SK-N-MC (cell line): ENCODE measurements around the gene ASZ1.
"Not testable (repeated sequence)": the region's sequence is repeated elsewhere in the genome, so short reads cannot be mapped to it uniquely, and the experiment has no call there.

Experiments used
- DNase-seq: peaks from one replicate; pipeline ENCODE4 v3.0.0-alpha.2; 2011; ENCODE audit warnings: low read depth, low spot score
- H3K27ac ChIP-seq: fragments of 200-600 bp; sonication (generic); 2 replicates; pipeline ENCODE4 v1.5.1; 2016; ENCODE audit warnings: mixed run types
- H3K36me3 ChIP-seq: fragments of 200-600 bp; sonication (generic); 2 replicates; pipeline ENCODE4 v1.6.1; 2017; ENCODE audit warnings: antibody characterized with exemption, low read length, mixed read lengths; ENCODE audit not compliant: insufficient read depth
- H3K4me3 ChIP-seq: fragments of 200-600 bp; sonication (generic); 2 replicates; pipeline ENCODE4 v1.5.1; 2016
- H3K9ac ChIP-seq: fragments of 200-600 bp; sonication (generic); 2 replicates; pipeline ENCODE4 v1.8.0; 2017; ENCODE audit warnings: mixed run types, mixed read lengths; ENCODE audit not compliant: insufficient read length
- H3K9me3 ChIP-seq: fragments of 200-600 bp; sonication (generic); 2 replicates; pipeline ENCODE4 v1.6.1; 2017; ENCODE audit warnings: low read depth, mild to moderate bottlenecking, antibody characterized with exemption, low read length, moderate library complexity, mixed read lengths
- EZH2 ChIP-seq: fragments of 200-600 bp; sonication (generic); IDR thresholded peaks from one replicate; pipeline ENCODE4 v1.6.1; 2017; ENCODE audit warnings: antibody characterized with exemption
- FOXP2 ChIP-seq: optimal IDR thresholded peaks from 2 replicates; pipeline ENCODE3; 2011; ENCODE audit warnings: mild to moderate bottlenecking, moderate library complexity; ENCODE audit not compliant: insufficient read depth; ENCODE audit errors: extremely low read length, control extremely low read depth
- POLR2AphosphoS5 ChIP-seq: IDR thresholded peaks from 2 replicates; pipeline ENCODE4 v1.6.1; 2012; ENCODE audit warnings: mild to moderate bottlenecking, low read depth, low read length, borderline replicate concordance

ASZ1 gene

GRCh38 chr7:117427258-117427701, at the start of gene ASZ1:
Gene ASZ1, minus strand, starts transcription at chr7:117427493. Its CDS starts 33 bp downstream, at chr7:117427460.
- Histone ChIP-seq H3K4me3 (no peak within 1 kb of the TSS), H3K9ac (no peak within 1 kb of the TSS), H3K9me3 (no peaks in the 10 kb centered on the region), H3K27ac (no peak within 1 kb of the TSS), H3K36me3 (no peaks in the 10 kb centered on the region)
- DNase-seq: no peak
- TF ChIP-seq FOXP2 (no peak), POLR2AphosphoS5 (no peak), EZH2 (no peak)

GRCh38 chr7:117476557-117477215, 49.4 kb upstream of the ASZ1 start:
- Histone ChIP-seq H3K27ac (no peak overlapping the region), H3K4me3 (no peak overlapping the region), H3K9me3 (no peaks in the 10 kb centered on the region), H3K36me3 (no peaks in the 10 kb centered on the region), H3K9ac (no peak overlapping the region)
- TF ChIP-seq FOXP2 (no peak), POLR2AphosphoS5 (no peak), EZH2 (no peak)
- DNase-seq: no peak

- Histone ChIP-seq H3K36me3 (no peaks in the 10 kb centered on the region), H3K9ac (no peak overlapping the region), H3K4me3 (no peak overlapping the region), H3K27ac (no peak overlapping the region), H3K9me3 (no peaks in the 10 kb centered on the region)
- no peak for TF ChIP-seq FOXP2
- no peak for TF ChIP-seq EZH2
- TF ChIP-seq POLR2AphosphoS5: no peak
- no peak for DNase-seq
These were observed 45.0 kb upstream of the ASZ1 start for GRCh38 chr7:117472335-117472734.

GRCh38 chr7:117470777-117471176, 43.5 kb upstream of the ASZ1 start:
- Histone ChIP-seq H3K36me3 (no peaks in the 10 kb centered on the region), H3K9me3 (no peaks in the 10 kb centered on the region), H3K27ac (no peak overlapping the region), H3K4me3 (no peak overlapping the region), H3K9ac (no peak overlapping the region)
- DNase-seq: no peak
- no peak for TF ChIP-seq EZH2
- TF ChIP-seq FOXP2: no peak
- TF ChIP-seq POLR2AphosphoS5: no peak

GRCh38 chr7:117468174-117468573, 40.9 kb upstream of the ASZ1 start:
- TF ChIP-seq POLR2AphosphoS5: no peak
- TF ChIP-seq EZH2: no peak
- H3K9ac ChIP-seq: no peak overlapping the region
- no peak overlapping the region for H3K4me3 ChIP-seq
- H3K36me3 ChIP-seq: no peaks in the 10 kb centered on the region
- no peaks in the 10 kb centered on the region for H3K9me3 ChIP-seq
- no peak for DNase-seq
- H3K27ac ChIP-seq: no peak overlapping the region

GRCh38 chr7:117460815-117461214, 33.5 kb upstream of the ASZ1 start:
- not testable (repeated sequence) for H3K36me3 ChIP-seq, H3K9me3 ChIP-seq, H3K4me3 ChIP-seq, H3K9ac ChIP-seq, DNase-seq, H3K27ac ChIP-seq

- Histone ChIP-seq H3K9me3 (no peaks in the 10 kb centered on the region), H3K9ac (no peak overlapping the region), H3K4me3 (no peak overlapping the region), H3K36me3 (no peaks in the 10 kb centered on the region), H3K27ac (no peak overlapping the region; the same call in 1 of the 2 replicates)
- DNase-seq: no peak
- TF ChIP-seq FOXP2 (no peak), EZH2 (no peak), POLR2AphosphoS5 (no peak)
These were observed 32.4 kb upstream of the ASZ1 start for GRCh38 chr7:117459735-117460134.

- Histone ChIP-seq H3K9me3 (no peaks in the 10 kb centered on the region), H3K27ac (no peak overlapping the region), H3K36me3 (no peaks in the 10 kb centered on the region), H3K9ac (no peak overlapping the region), H3K4me3 (no peak overlapping the region)
- DNase-seq: peak; percentile 22
- TF ChIP-seq EZH2 (no peak), FOXP2 (no peak), POLR2AphosphoS5 (no peak)
These were observed 31.8 kb upstream of the ASZ1 start for GRCh38 chr7:117458977-117459583.

GRCh38 chr7:117448655-117449054, 21.4 kb upstream of the ASZ1 start:
- no peak overlapping the region for H3K27ac ChIP-seq
- DNase-seq: no peak
- no peaks in the 10 kb centered on the region for H3K9me3 ChIP-seq
- H3K36me3 ChIP-seq: no peaks in the 10 kb centered on the region
- no peak overlapping the region for H3K9ac ChIP-seq
- H3K4me3 ChIP-seq: no peak overlapping the region
- TF ChIP-seq FOXP2 (no peak), EZH2 (no peak), POLR2AphosphoS5 (no peak)
